Neural progenitor cell (in vitro differentiated cells): ENCODE results near the gene CBFA2T3.

ENCODE experiments used
- CTCF ChIP-seq: fragments of 200-600 bp; sonication (generic); IDR thresholded peaks from 2 replicates; pipeline ENCODE4 v1.5.1; 2017; ENCODE audit warnings: antibody characterized with exemption, mild to moderate bottlenecking
- EZH2 ChIP-seq: fragments of 200-600 bp; sonication (generic); IDR thresholded peaks from 2 replicates; pipeline ENCODE4 v1.6.1; 2017; ENCODE audit warnings: antibody characterized with exemption, mild to moderate bottlenecking, moderate library complexity

GRCh38 chr16:89003831-89004208, 26.8 kb upstream of the CBFA2T3 start:
- TF ChIP-seq EZH2 (no peak), CTCF (no peak)
